HG03521 (cell line): ENCODE results near the gene ZAR1L.
A peak's percentile ranks its signal among the peaks of the same experiment; 100 is the strongest.
"Not testable (repeated sequence)": the region's sequence is repeated elsewhere in the genome, so short reads cannot be mapped to it uniquely, and the experiment has no call there.

Experiments
- ATAC-seq: cut with Tn5 transposase; IDR thresholded peaks from one replicate; pipeline ENCODE4 v1.9.1; 2021; ENCODE audit warnings: mild to moderate bottlenecking, moderate library complexity; ENCODE audit not compliant: unreplicated experiment

ZAR1L gene, protein sequence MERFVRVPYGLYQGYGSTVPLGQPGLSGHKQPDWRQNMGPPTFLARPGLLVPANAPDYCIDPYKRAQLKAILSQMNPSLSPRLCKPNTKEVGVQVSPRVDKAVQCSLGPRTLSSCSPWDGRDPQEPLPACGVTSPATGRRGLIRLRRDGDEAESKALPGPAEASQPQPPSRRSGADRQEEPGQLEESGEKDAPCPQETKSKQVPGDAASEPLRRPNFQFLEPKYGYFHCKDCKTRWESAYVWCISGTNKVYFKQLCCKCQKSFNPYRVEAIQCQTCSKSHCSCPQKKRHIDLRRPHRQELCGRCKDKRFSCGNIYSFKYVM

GRCh38 chr13:32315238-32316027 is at the start of gene ZAR1L, which contains the start of gene BRCA2:
Gene ZAR1L (minus strand): TSS chr13:32315363. CDS start chr13:32311925, 3,438 bp downstream.
Gene BRCA2 (plus strand): TSS chr13:32315508. CDS start chr13:32316461, 953 bp downstream.
- ATAC-seq, result peak; percentile 92

- no peak for ATAC-seq
These were observed 47.4 kb upstream of the ZAR1L start for GRCh38 chr13:32362574-32362973.

DNA sequence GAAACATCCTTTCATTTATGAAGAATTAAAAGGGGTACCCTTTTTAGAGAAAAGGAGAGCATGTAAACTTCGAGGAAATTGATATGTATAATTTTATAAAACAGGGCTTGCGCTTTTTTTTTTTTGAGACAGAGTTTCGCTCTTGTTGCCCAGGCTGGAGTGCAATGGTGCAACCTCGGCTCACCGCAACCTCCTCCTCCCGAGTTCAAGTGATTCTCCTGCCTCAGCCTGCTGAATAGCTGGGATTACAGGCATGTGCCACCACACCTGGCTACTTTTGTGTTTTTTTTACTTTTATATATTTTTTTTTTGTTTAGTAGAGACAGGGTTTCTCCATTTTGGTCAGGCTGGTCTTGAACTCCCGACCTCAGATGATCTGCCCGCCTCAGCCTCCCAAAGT is 40.8 kb upstream of the ZAR1L start:
- not testable (repeated sequence) for ATAC-seq

DNA sequence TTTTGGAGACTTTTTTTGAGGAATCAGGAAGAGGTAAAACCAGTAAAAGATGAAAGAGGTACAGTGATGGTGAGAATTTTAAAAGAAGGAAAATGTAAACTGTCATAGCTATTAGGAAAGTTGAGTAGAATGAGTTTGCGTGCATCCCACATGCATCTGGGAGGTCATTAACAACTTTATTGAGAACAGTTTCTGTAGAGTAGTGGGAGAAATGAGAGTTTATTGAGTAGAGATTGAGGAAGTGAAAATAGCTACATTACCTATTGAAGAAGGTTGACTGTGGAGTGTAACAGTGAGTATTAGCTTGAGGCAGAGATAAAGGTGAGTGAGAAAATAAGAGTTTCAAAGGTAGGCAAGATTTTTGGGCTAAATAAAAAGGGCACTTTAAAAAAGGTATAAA is 38.9 kb upstream of the ZAR1L start:
- no peak for ATAC-seq

DNA sequence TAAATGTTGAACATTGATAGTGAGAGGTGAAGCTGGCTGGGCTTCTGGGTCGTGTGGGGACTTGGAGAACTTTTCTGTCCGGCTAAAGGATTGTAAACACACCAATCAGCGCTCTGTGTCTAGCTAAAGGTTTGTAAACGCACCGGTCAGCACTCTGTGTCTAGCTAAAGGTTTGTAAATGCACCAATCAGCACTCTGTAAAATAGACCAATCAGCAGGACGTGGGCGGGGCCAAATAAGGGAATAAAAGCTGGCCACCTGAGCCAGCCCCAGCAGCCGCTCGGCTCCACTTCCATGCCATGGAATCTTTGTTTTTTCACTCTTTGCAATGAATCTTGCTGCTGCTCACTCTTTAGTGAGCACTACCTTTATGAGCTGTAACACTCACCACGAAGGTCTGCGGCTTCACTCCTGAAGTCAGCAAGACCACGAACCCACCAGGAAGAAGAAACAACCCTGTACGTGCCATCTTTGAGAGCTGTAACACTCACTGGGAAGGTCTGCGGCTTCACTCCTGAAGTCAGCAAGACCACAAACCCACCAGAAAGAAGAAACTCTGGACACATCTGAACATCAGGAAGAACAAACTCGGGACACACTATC is 35.8 kb upstream of the ZAR1L start:
- ATAC-seq, result not testable (repeated sequence)

DNA sequence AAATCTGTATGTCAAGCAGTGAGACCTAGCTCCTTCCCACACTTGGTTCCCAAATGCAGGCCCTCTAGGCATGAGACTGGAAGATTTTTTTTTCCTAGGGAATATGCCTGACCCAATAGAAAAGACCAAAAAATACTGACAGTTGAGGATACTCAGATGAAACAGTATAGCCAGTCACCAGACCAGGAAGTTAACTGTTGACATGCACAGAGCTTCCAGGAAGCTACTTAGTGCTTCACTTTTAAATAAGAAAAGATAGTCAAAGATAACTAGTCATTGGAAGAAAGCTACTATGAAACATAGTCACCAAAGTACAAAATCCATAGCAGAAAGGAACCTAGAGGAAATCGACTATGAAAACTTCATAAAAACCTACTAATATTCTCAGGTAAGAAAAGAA is 32.5 kb upstream of the ZAR1L start:
- ATAC-seq, result no peak

- ATAC-seq, result no peak
These were observed 25.8 kb upstream of the ZAR1L start for GRCh38 chr13:32340914-32341313.

DNA sequence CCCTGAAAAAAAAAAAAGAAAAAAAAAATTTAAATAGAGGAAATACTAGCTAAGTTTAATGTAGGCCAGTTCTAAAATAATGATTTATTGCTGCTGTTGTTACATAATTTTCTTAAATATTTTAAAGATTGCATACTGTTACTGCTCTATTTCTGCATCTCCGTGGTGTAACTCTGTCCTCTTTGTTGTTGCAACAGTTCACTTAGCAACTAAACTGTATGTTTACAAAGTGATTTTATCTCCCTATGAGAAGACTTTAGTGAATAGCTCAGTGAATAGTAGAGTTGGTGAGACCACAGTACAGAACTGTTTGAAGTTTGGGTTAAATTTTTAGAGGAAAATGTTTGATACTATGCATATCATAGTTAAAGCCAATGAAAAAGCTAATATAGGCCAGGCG is 19.5 kb upstream of the ZAR1L start:
- no peak for ATAC-seq

DNA sequence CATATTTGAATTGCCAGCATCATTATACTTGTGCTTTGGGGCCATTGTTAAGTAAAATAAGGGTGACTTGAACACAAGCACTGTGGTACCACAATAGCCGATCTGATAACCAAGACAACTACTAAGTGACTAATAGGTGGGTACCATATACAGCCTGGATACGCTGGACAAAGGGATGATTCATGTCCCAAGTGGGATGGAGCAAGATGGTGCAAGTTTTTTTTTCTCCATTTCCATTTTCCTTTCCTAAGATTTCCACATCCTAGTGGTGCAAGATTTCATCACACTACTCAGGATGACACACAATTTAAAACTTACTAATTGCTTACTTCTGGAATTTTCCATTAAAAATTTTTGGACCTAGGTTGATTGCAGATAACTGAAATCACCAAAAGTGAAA is 15.3 kb upstream of the ZAR1L start:
- no peak for ATAC-seq

- ATAC-seq, result no peak
These were observed 8.7 kb upstream of the ZAR1L start for GRCh38 chr13:32323912-32324311.

- no peak for ATAC-seq
These were observed 5.4 kb upstream of the ZAR1L start for GRCh38 chr13:32320528-32320927.

DNA sequence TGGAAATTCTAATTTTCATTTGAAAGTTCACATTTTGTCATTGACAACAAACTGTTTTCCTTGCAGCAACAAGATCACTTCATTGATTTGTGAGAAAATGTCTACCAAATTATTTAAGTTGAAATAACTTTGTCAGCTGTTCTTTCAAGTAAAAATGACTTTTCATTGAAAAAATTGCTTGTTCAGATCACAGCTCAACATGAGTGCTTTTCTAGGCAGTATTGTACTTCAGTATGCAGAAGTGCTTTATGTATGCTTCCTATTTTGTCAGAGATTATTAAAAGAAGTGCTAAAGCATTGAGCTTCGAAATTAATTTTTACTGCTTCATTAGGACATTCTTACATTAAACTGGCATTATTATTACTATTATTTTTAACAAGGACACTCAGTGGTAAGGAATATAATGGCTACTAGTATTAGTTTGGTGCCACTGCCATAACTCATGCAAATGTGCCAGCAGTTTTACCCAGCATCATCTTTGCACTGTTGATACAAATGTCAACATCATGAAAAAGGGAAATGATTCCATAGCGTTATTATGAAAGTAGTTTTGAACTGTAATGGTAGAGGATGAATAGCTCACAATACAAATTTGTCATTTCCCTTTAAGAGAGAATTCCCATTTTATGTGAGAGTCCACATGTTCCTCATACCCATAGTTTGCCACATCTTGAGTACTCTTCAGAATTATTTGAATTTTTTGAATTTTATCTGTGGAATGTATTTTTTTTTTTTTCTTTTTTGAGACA is 2.7 kb upstream of the ZAR1L start:
- no peak for ATAC-seq

DNA sequence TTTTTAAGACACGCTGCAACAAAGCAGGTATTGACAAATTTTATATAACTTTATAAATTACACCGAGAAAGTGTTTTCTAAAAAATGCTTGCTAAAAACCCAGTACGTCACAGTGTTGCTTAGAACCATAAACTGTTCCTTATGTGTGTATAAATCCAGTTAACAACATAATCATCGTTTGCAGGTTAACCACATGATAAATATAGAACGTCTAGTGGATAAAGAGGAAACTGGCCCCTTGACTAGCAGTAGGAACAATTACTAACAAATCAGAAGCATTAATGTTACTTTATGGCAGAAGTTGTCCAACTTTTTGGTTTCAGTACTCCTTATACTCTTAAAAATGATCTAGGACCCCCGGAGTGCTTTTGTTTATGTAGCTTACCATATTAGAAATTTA is 1.3 kb upstream of the ZAR1L start:
- ATAC-seq, result no peak

DNA sequence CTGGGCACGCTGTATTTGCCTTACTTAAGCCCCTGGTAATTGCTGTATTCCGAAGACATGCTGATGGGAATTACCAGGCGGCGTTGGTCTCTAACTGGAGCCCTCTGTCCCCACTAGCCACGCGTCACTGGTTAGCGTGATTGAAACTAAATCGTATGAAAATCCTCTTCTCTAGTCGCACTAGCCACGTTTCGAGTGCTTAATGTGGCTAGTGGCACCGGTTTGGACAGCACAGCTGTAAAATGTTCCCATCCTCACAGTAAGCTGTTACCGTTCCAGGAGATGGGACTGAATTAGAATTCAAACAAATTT is 821 bp upstream of the ZAR1L start:
- peak; percentile 35 for ATAC-seq

- ATAC-seq, result peak; percentile 35
These were observed 609 bp downstream of the ZAR1L start for GRCh38 chr13:32314271-32315237.

DNA sequence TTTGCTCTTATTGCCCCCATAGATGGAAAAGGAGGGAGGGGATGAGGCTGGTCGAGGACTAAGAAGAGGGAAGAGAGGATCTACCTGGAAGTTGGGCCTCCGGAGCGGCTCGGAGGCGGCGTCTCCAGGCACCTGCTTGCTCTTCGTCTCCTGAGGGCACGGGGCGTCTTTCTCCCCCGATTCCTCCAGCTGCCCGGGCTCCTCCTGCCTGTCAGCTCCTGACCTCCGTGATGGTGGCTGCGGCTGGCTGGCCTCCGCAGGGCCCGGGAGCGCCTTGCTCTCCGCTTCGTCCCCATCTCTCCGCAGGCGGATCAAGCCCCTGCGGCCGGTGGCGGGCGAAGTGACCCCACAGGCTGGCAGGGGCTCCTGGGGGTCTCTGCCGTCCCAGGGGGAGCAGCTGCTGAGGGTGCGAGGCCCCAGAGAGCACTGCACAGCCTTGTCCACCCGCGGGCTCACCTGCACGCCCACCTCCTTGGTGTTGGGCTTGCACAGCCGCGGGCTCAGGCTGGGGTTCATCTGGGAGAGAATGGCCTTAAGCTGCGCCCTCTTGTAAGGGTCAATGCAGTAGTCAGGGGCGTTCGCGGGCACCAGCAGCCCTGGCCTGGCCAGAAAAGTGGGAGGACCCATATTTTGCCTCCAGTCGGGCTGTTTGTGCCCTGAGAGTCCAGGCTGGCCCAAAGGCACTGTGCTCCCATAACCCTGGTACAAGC is 3.8 kb downstream of the ZAR1L start:
- no peak for ATAC-seq

GRCh38 chr13:32310134-32310706 is 4.9 kb downstream of the ZAR1L start:
- ATAC-seq, result peak; percentile 47

DNA sequence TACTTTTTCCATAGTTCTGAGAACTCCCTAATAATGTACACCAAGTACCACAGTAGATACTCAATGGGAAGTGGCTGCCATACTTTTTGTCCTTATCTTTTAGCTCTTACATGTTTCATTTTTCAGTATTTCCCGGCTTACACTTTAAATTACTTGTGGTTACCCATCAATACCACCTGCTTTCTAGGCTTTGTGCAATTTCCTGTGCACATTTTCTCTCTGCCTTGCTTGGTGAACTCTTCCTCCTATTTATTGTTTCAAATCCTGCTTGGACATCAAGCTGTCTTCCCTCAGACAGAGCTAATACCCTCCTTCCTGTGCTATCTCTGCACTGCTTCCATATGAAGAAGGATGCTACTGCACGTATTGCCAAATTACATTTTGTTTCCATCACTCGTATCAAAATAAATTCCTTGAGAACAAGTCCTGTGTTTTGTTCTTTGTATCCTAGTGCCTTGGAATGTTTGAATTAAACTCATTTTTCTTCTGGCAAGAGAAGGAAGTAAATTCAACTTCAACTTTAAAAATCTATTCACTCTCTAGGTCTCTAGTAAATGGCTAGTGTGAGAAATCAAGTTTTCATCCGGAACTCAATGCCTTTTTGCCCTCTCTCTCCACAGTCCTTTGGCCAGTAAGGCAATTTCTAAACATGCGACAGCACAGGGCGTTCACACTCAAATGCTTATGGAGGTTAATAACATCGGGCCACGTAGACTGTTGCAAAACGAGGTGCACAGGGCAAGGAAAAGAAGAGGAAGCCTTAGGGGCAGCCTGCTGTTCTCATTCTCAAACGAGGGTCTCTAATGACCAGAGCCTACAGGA is 5.6 kb downstream of the ZAR1L start:
- ATAC-seq, result no peak
